Parathyroid adenoma (tissue), 2 donors: Measurements from ENCODE around the gene GRIK1.
"Not testable (repeated sequence)": the region's sequence is repeated elsewhere in the genome, so short reads cannot be mapped to it uniquely, and the experiment has no call there.

Experiments used
- H2AFZ ChIP-seq: fragments of 300-600 bp; sonication (generic); one replicate; pipeline ENCODE4 v1.7.0; 2017; ENCODE audit warnings: antibody characterized with exemption, mild to moderate bottlenecking
- H3K27ac ChIP-seq: fragments of 300-600 bp; sonication (generic); one replicate; pipeline ENCODE4 v1.7.0; 2017
- H3K27me3 ChIP-seq: fragments of 300-600 bp; sonication (generic); one replicate; pipeline ENCODE4 v1.7.0; 2017; ENCODE audit warnings: low read length; ENCODE audit not compliant: control insufficient read depth, insufficient read depth
- H3K36me3 ChIP-seq: fragments of 300-600 bp; sonication (generic); one replicate; pipeline ENCODE4 v1.7.0; 2017; ENCODE audit warnings: low read length; ENCODE audit not compliant: control insufficient read depth, insufficient read depth
- H3K4me1 ChIP-seq: fragments of 300-600 bp; sonication (generic); one replicate; pipeline ENCODE4 v1.7.0; 2017; ENCODE audit warnings: control low read depth
- H3K4me2 ChIP-seq: fragments of 300-600 bp; sonication (generic); one replicate; pipeline ENCODE4 v1.7.0; 2017; ENCODE audit warnings: low read length
- H3K4me3 ChIP-seq: fragments of 300-600 bp; sonication (generic); one replicate; pipeline ENCODE4 v1.7.0; 2017; ENCODE audit warnings: low read depth, low read length
- H3K79me2 ChIP-seq: fragments of 300-600 bp; sonication (generic); one replicate; pipeline ENCODE4 v1.7.0; 2017; ENCODE audit warnings: control low read depth
- H3K9ac ChIP-seq: fragments of 300-600 bp; sonication (generic); one replicate; pipeline ENCODE4 v1.7.0; 2017; ENCODE audit warnings: mild to moderate bottlenecking
- H3K9me3 ChIP-seq: fragments of 300-600 bp; sonication (generic); one replicate; pipeline ENCODE4 v1.7.0; 2017; ENCODE audit warnings: low read length; ENCODE audit not compliant: control insufficient read depth
- CTCF ChIP-seq: fragments of 300-600 bp; sonication (generic); IDR thresholded peaks from one replicate; pipeline ENCODE4 v1.7.0; 2017; ENCODE audit warnings: antibody characterized with exemption, mild to moderate bottlenecking
- donor health status: primary hyperparathyroidism.

Gene GRIK1

GRCh38 chr21:29610779-29611360 is 328.9 kb downstream of the GRIK1 start:
- no peaks in the 10 kb centered on the region for H3K36me3 ChIP-seq
- no peak overlapping the region for H3K4me2 ChIP-seq
- H3K27ac ChIP-seq, result no peak overlapping the region
- no peaks in the 10 kb centered on the region for H3K27me3 ChIP-seq
- H3K9me3 ChIP-seq, result no peaks in the 10 kb centered on the region
- H3K79me2 ChIP-seq, result no peaks in the 10 kb centered on the region
- H2AFZ ChIP-seq, result no peak overlapping the region
- H3K4me3 ChIP-seq, result no peak overlapping the region
- TF ChIP-seq CTCF, result no peak
- no peaks in the 10 kb centered on the region for H3K4me1 ChIP-seq
- no peak overlapping the region for H3K9ac ChIP-seq

- Histone ChIP-seq H3K79me2 (no peaks in the 10 kb centered on the region), H3K9me3 (no peaks in the 10 kb centered on the region), H3K27me3 (no peaks in the 10 kb centered on the region), H2AFZ (no peak overlapping the region), H3K4me1 (no peaks in the 10 kb centered on the region), H3K27ac (no peak overlapping the region), H3K9ac (no peak overlapping the region), H3K4me2 (no peak overlapping the region), H3K36me3 (no peaks in the 10 kb centered on the region), H3K4me3 (no peak overlapping the region)
- no peak for TF ChIP-seq CTCF
These were observed 333.2 kb downstream of the GRIK1 start for GRCh38 chr21:29606613-29607012.

- not testable (repeated sequence) for H3K27ac ChIP-seq, H3K9ac ChIP-seq, H3K4me1 ChIP-seq, H3K27me3 ChIP-seq, H3K9me3 ChIP-seq, H3K4me3 ChIP-seq, H2AFZ ChIP-seq, H3K4me2 ChIP-seq, H3K79me2 ChIP-seq, H3K36me3 ChIP-seq
These were observed 334.6 kb downstream of the GRIK1 start for GRCh38 chr21:29605219-29605618.

- TF ChIP-seq CTCF, result no peak
- no peak overlapping the region for H2AFZ ChIP-seq
- H3K27ac ChIP-seq, result no peak overlapping the region
- no peaks in the 10 kb centered on the region for H3K4me1 ChIP-seq
- H3K9ac ChIP-seq, result no peak overlapping the region
- no peak overlapping the region for H3K4me3 ChIP-seq
- H3K9me3 ChIP-seq, result no peaks in the 10 kb centered on the region
- no peak overlapping the region for H3K4me2 ChIP-seq
- no peaks in the 10 kb centered on the region for H3K36me3 ChIP-seq
- no peaks in the 10 kb centered on the region for H3K27me3 ChIP-seq
- no peaks in the 10 kb centered on the region for H3K79me2 ChIP-seq
These were observed 335.7 kb downstream of the GRIK1 start for GRCh38 chr21:29604076-29604475.

- H3K27ac ChIP-seq, result no peak overlapping the region
- no peaks in the 10 kb centered on the region for H3K9me3 ChIP-seq
- H3K4me2 ChIP-seq, result no peak overlapping the region
- no peaks in the 10 kb centered on the region for H3K36me3 ChIP-seq
- no peak overlapping the region for H3K4me3 ChIP-seq
- TF ChIP-seq CTCF, result no peak
- H3K9ac ChIP-seq, result no peak overlapping the region
- H3K27me3 ChIP-seq, result no peaks in the 10 kb centered on the region
- no peaks in the 10 kb centered on the region for H3K79me2 ChIP-seq
- no peaks in the 10 kb centered on the region for H3K4me1 ChIP-seq
- H2AFZ ChIP-seq, result no peak overlapping the region
These were observed 338.7 kb downstream of the GRIK1 start for GRCh38 chr21:29601047-29601446.
